ENCODE data around the gene PSEN1. TPM values are rescaled to one million over a fixed set of nuclear protein-coding genes. Genes with fewer than 3 reads are reported as not detected.

Gene PSEN1
- total RNA-seq, 1 donor from 2014 or later = 63.9 TPM

- no peak overlapping the region for H3K27ac ChIP-seq
- no peaks in the 10 kb centered on the region for H3K9me3 ChIP-seq
- intact Hi-C loops (cut with DNase I) = no loop called here
- ATAC-seq (no peak), DNase-seq (no peak)
- H3K4me1 ChIP-seq = peaks cover 18% of the 10 kb centered on the region
- no peaks in the 10 kb centered on the region for H3K36me3 ChIP-seq
- TF ChIP-seq CTCF (IDR thresholded peaks at IDR 0.05) = no peak
- H3K4me3 ChIP-seq = no peak overlapping the region
- no peaks in the 10 kb centered on the region for H3K27me3 ChIP-seq
These were observed 113.4 kb downstream of the PSEN1 start for GRCh38 chr14:73249564-73250316.

- H3K27ac ChIP-seq = no peak overlapping the region
- H3K4me3 ChIP-seq = no peak overlapping the region
- intact Hi-C loops (cut with DNase I) = no loop called here
- H3K4me1 ChIP-seq = peaks cover 12% of the 10 kb centered on the region
- no peaks in the 10 kb centered on the region for H3K36me3 ChIP-seq
- DNase-seq (no peak), ATAC-seq (no peak)
- H3K27me3 ChIP-seq = no peaks in the 10 kb centered on the region
- no peaks in the 10 kb centered on the region for H3K9me3 ChIP-seq
- TF ChIP-seq CTCF (IDR thresholded peaks at IDR 0.05) = no peak
These were observed 114.0 kb downstream of the PSEN1 start for GRCh38 chr14:73250317-73250713.

DNA sequence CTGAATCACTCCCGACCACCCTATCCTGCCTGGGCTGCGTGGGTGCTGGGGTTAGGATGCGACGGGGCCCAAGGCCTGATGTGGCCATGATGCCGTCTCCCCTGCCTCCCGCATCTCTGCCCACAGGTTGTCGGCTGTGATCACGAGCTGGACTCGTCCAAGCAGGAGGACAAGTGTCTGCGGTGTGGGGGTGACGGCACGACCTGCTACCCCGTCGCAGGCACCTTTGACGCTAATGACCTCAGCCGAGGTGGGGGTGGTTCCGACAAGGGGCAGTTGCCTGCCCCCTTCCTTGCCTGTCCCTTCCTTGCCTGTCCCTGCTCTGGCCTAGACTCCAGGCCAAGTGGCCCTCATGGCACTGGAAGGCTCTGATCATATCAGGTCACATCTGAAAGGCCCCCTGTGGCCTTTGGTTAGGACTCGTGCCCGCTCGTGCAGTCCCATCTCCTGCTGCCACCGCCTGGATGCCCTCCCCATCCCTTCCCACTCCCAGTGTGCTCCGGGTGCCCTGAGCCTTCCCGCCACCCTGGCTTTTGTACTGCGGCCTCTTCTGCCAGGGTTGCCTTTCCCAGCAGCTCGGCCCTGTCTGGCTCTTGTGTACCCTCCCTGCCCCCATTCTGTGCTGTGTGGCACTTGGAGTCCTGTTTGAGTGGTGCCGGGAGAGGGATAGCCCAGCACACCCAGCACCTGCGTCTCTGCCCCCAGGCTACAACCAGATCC lies 114.6 kb downstream of the PSEN1 start:
- H3K4me3 ChIP-seq = no peak overlapping the region
- DNase-seq (no peak), ATAC-seq (no peak)
- H3K9me3 ChIP-seq = no peaks in the 10 kb centered on the region
- H3K27ac ChIP-seq = no peak overlapping the region
- no peaks in the 10 kb centered on the region for H3K36me3 ChIP-seq
- no peaks in the 10 kb centered on the region for H3K27me3 ChIP-seq
- intact Hi-C loops (cut with DNase I) = no loop called here
- H3K4me1 ChIP-seq = peaks cover 6% of the 10 kb centered on the region
- TF ChIP-seq CTCF (IDR thresholded peaks at IDR 0.05) = no peak

DNA sequence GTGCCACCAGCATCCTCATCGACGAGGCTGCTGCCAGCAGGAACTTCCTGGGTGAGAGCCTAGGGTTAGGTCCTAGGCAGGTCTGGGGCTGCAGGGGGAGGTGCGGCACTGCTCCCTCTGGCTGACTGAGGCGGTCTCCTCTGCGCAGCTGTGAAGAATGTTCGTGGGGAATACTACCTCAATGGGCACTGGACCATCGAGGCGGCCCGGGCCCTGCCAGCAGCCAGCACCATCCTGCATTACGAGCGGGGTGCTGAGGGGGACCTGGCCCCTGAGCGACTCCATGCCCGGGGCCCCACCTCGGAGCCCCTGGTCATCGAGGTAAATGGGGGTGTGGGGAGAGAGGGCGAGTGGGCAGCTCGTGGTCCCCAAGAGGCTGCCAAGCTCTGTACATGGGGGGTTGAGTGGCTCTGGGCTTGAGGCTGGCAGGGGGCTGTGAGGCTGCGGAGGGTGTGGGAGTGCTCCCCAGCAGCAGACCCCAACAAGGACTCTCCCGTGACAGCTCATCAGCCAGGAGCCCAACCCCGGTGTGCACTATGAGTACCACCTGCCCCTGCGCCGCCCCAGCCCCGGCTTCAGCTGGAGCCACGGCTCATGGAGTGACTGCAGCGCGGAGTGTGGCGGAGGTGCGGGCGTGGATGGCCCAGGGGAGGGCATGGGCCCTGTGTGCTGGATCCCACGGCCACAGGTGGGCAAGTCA lies 115.4 kb downstream of the PSEN1 start:
- DNase-seq = no peak
- TF ChIP-seq CTCF (IDR thresholded peaks at IDR 0.05) = no peak

GRCh38 chr14:73252491-73253322 lies 116.4 kb downstream of the PSEN1 start:
- intact Hi-C loops (cut with DNase I) = no loop called here
- no peak for TF ChIP-seq CTCF (IDR thresholded peaks at IDR 0.05)
- ATAC-seq = no peak

More for the DNA sequence above, 115.4 kb downstream of the PSEN1 start:
- no peaks in the 10 kb centered on the region for H3K4me1 ChIP-seq
- no peaks in the 10 kb centered on the region for H3K36me3 ChIP-seq
- intact Hi-C loops (cut with DNase I) = no loop called here
- no peaks in the 10 kb centered on the region for H3K27me3 ChIP-seq
- ATAC-seq = no peak
- no peak overlapping the region for H3K4me3 ChIP-seq
- no peak overlapping the region for H3K27ac ChIP-seq
- H3K9me3 ChIP-seq = no peaks in the 10 kb centered on the region

More at GRCh38 chr14:73252491-73253322, 116.4 kb downstream of the PSEN1 start:
- Histone ChIP-seq H3K4me3 (no peak overlapping the region), H3K27ac (no peak overlapping the region), H3K4me1 (no peaks in the 10 kb centered on the region), H3K9me3 (no peaks in the 10 kb centered on the region), H3K27me3 (no peaks in the 10 kb centered on the region), H3K36me3 (no peaks in the 10 kb centered on the region)
- DNase-seq = no peak

Measured in upper lobe of right lung (tissue), 1 donor.